ENCODE measurements around the gene HDAC4.

The HDAC4 gene

GRCh38 chr2:239162141-239162821 is 238.5 kb downstream of the HDAC4 start:
- peaks cover 3% of the 10 kb centered on the region; the same call in 1 of the 2 replicates for H3K4me1 ChIP-seq (ENCODE audit: insufficient read depth, low read length)
- no peaks in the 10 kb centered on the region; the same call in 1 of the 2 replicates for H3K36me3 ChIP-seq (ENCODE audit: insufficient read depth, low read length)
- H3K9ac ChIP-seq (ENCODE audit: low read depth, low read length), result no peak overlapping the region

GRCh38 chr2:239161711-239162140 is 239.1 kb downstream of the HDAC4 start:
- Histone ChIP-seq H3K9ac (ENCODE audit: low read depth, low read length) (no peak overlapping the region), H3K4me1 (ENCODE audit: insufficient read depth, low read length) (peaks cover 3% of the 10 kb centered on the region; the same call in 1 of the 2 replicates), H3K36me3 (ENCODE audit: insufficient read depth, low read length) (no peaks in the 10 kb centered on the region; the same call in 1 of the 2 replicates), H3K9me3 (ENCODE audit: control insufficient read depth, insufficient read depth, low read length) (no peaks in the 10 kb centered on the region)

More at GRCh38 chr2:239162141-239162821, 238.5 kb downstream of the HDAC4 start:
- H3K9me3 ChIP-seq (ENCODE audit: control insufficient read depth, insufficient read depth, low read length), result no peaks in the 10 kb centered on the region

GRCh38 chr2:239160226-239161143 is 240.3 kb downstream of the HDAC4 start:
- Histone ChIP-seq H3K9ac (ENCODE audit: low read depth, low read length) (no peak overlapping the region), H3K36me3 (ENCODE audit: insufficient read depth, low read length) (no peaks in the 10 kb centered on the region; the same call in none of the 2 replicates), H3K4me1 (ENCODE audit: insufficient read depth, low read length) (peaks cover 3% of the 10 kb centered on the region; the same call in 1 of the 2 replicates), H3K9me3 (ENCODE audit: control insufficient read depth, insufficient read depth, low read length) (no peaks in the 10 kb centered on the region)

GRCh38 chr2:239159476-239159911 is 241.3 kb downstream of the HDAC4 start:
- H3K9me3 ChIP-seq (ENCODE audit: control insufficient read depth, insufficient read depth, low read length), result no peaks in the 10 kb centered on the region
- peaks cover 3% of the 10 kb centered on the region; the same call in 1 of the 2 replicates for H3K4me1 ChIP-seq (ENCODE audit: insufficient read depth, low read length)
- H3K9ac ChIP-seq (ENCODE audit: low read depth, low read length), result no peak overlapping the region
- peaks cover 6% of the 10 kb centered on the region for H3K36me3 ChIP-seq (ENCODE audit: insufficient read depth, low read length)

- no peaks in the 10 kb centered on the region for H3K9me3 ChIP-seq (ENCODE audit: control insufficient read depth, insufficient read depth, low read length)
- peaks cover 6% of the 10 kb centered on the region for H3K36me3 ChIP-seq (ENCODE audit: insufficient read depth, low read length)
- H3K9ac ChIP-seq (ENCODE audit: low read depth, low read length), result no peak overlapping the region
- H3K4me1 ChIP-seq (ENCODE audit: insufficient read depth, low read length), result peaks cover 3% of the 10 kb centered on the region; the same call in 1 of the 2 replicates
Measured at GRCh38 chr2:239158641-239159475, 242.0 kb downstream of the HDAC4 start.

- Histone ChIP-seq H3K9me3 (ENCODE audit: control insufficient read depth, insufficient read depth, low read length) (no peaks in the 10 kb centered on the region), H3K9ac (ENCODE audit: low read depth, low read length) (no peak overlapping the region), H3K4me1 (ENCODE audit: insufficient read depth, low read length) (peaks cover 3% of the 10 kb centered on the region; the same call in 1 of the 2 replicates), H3K36me3 (ENCODE audit: insufficient read depth, low read length) (peaks cover 6% of the 10 kb centered on the region)
Measured at GRCh38 chr2:239157771-239158170, 243.0 kb downstream of the HDAC4 start.

- Histone ChIP-seq H3K9me3 (ENCODE audit: control insufficient read depth, insufficient read depth, low read length) (no peaks in the 10 kb centered on the region), H3K9ac (ENCODE audit: low read depth, low read length) (no peak overlapping the region), H3K4me1 (ENCODE audit: insufficient read depth, low read length) (peaks cover 3% of the 10 kb centered on the region; the same call in 1 of the 2 replicates), H3K36me3 (ENCODE audit: insufficient read depth, low read length) (peaks cover 6% of the 10 kb centered on the region)
Measured at GRCh38 chr2:239157269-239157668, 243.6 kb downstream of the HDAC4 start.

GRCh38 chr2:239156516-239157265 is 244.1 kb downstream of the HDAC4 start:
- peaks cover 6% of the 10 kb centered on the region for H3K36me3 ChIP-seq (ENCODE audit: insufficient read depth, low read length)
- no peak overlapping the region for H3K9ac ChIP-seq (ENCODE audit: low read depth, low read length)
- no peaks in the 10 kb centered on the region for H3K9me3 ChIP-seq (ENCODE audit: control insufficient read depth, insufficient read depth, low read length)
- peaks cover 3% of the 10 kb centered on the region; the same call in 1 of the 2 replicates for H3K4me1 ChIP-seq (ENCODE audit: insufficient read depth, low read length)

GRCh38 chr2:239155806-239156480 is 244.9 kb downstream of the HDAC4 start:
- no peak overlapping the region for H3K9ac ChIP-seq (ENCODE audit: low read depth, low read length)
- H3K9me3 ChIP-seq (ENCODE audit: control insufficient read depth, insufficient read depth, low read length), result no peaks in the 10 kb centered on the region
- H3K36me3 ChIP-seq (ENCODE audit: insufficient read depth, low read length), result peaks cover 6% of the 10 kb centered on the region
- peaks cover 3% of the 10 kb centered on the region; the same call in 1 of the 2 replicates for H3K4me1 ChIP-seq (ENCODE audit: insufficient read depth, low read length)

GRCh38 chr2:239154971-239155805 is 245.6 kb downstream of the HDAC4 start:
- H3K36me3 ChIP-seq (ENCODE audit: insufficient read depth, low read length), result peaks cover 6% of the 10 kb centered on the region
- H3K9me3 ChIP-seq (ENCODE audit: control insufficient read depth, insufficient read depth, low read length), result no peaks in the 10 kb centered on the region
- H3K9ac ChIP-seq (ENCODE audit: low read depth, low read length), result no peak overlapping the region
- H3K4me1 ChIP-seq (ENCODE audit: insufficient read depth, low read length), result peaks cover 3% of the 10 kb centered on the region; the same call in 1 of the 2 replicates

GRCh38 chr2:239153806-239154591 is 246.8 kb downstream of the HDAC4 start:
- Histone ChIP-seq H3K9ac (ENCODE audit: low read depth, low read length) (no peak overlapping the region), H3K36me3 (ENCODE audit: insufficient read depth, low read length) (peaks cover 6% of the 10 kb centered on the region), H3K4me1 (ENCODE audit: insufficient read depth, low read length) (peaks cover 3% of the 10 kb centered on the region; the same call in 1 of the 2 replicates)

More at GRCh38 chr2:239153806-239154591, 246.8 kb downstream of the HDAC4 start:
- H3K9me3 ChIP-seq (ENCODE audit: control insufficient read depth, insufficient read depth, low read length), result no peaks in the 10 kb centered on the region
